Measurements from ENCODE around the gene ANKRD23. TPM values are rescaled to one million over a fixed set of nuclear protein-coding genes. Genes with fewer than 3 reads are reported as not detected.

The ANKRD23 gene
- total and polyA plus RNA-seq, 2 of the 4 experiments (the other 2 are of a cell fraction), result 0.54 to 1.5 TPM

- Histone ChIP-seq H2AFZ (replicated peaks; ENCODE audit: low read length, poor library complexity) (no peak overlapping the region), H4K91ac (ENCODE audit: insufficient read depth, low read depth, low read length) (no peak overlapping the region), H3K4me3 (ENCODE audit: insufficient read depth, low read depth, low read length) (no peak overlapping the region), H3K9me1 (ENCODE audit: insufficient read depth, low read length) (peaks cover 17% of the 10 kb centered on the region; the same call in 1 of the 2 replicates), H3K9me3 (ENCODE audit: control insufficient read depth, insufficient read depth, low read length) (no peaks in the 10 kb centered on the region), H3K18ac (ENCODE audit: low read depth, low read length) (no peak overlapping the region), H2AK5ac (ENCODE audit: low read depth, low read length) (no peak overlapping the region), H3K4ac (ENCODE audit: low read depth, low read length) (no peak overlapping the region), H2AK9ac (replicated peaks; ENCODE audit: low read depth, low read length, poor library complexity) (no peak overlapping the region), H3K4me2 (ENCODE audit: low read depth, low read length) (no peak overlapping the region), H4K5ac (ENCODE audit: low read depth, low read length) (no peak overlapping the region), H2BK20ac (ENCODE audit: low read depth, low read length) (no peak overlapping the region), H3K23ac (ENCODE audit: low read depth, low read length) (no peak overlapping the region), H3K36me3 (ENCODE audit: control insufficient read depth, insufficient read depth, low read length) (peaks cover 29% of the 10 kb centered on the region), H4K20me1 (ENCODE audit: insufficient read depth, low read length) (peaks cover 9% of the 10 kb centered on the region; the same call in 1 of the 2 replicates), H3K27ac (ENCODE audit: insufficient read depth, low read length) (no peak overlapping the region), H3K9ac (ENCODE audit: low read depth, low read length) (no peak overlapping the region), H3K56ac (ENCODE audit: extremely low read depth, insufficient read depth, low read length) (no peak overlapping the region), H3K14ac (replicated peaks; ENCODE audit: low read depth, low read length) (no peak overlapping the region), H2BK15ac (ENCODE audit: low read depth, low read length) (no peak overlapping the region), H4K8ac (ENCODE audit: low read depth in 2 of 2, low read length in 2 of 2) (no peak overlapping the region), H2BK5ac (ENCODE audit: low read depth, low read length, poor library complexity, severe bottlenecking) (no peak overlapping the region), H3K27me3 (ENCODE audit: control insufficient read depth, insufficient read depth, low read length) (no peaks in the 10 kb centered on the region), H2BK120ac (ENCODE audit: low read depth, low read length) (no peak overlapping the region), H3K4me1 (ENCODE audit: control insufficient read depth, insufficient read depth, low read length) (peaks cover 13% of the 10 kb centered on the region; the same call in 1 of the 2 replicates), H3K79me1 (ENCODE audit: low read depth in 1 of 2, low read length in 2 of 2) (peaks cover 5 to 12% of the 10 kb centered on the region in 2 experiments; a peak in 3 of 4 replicates)
- TF ChIP-seq RAD21 (IDR thresholded peaks at IDR 0.05; ENCODE audit: low read length), result no peak
- TF ChIP-seq MAFK (IDR thresholded peaks at IDR 0.05; ENCODE audit: low read depth, low read length), result no peak
- TF ChIP-seq SMC3 (IDR thresholded peaks at IDR 0.05; ENCODE audit: low read depth, low read length), result no peak
- TF ChIP-seq BHLHE40 (IDR thresholded peaks at IDR 0.05; ENCODE audit: low read depth, low read length), result no peak
- TF ChIP-seq USF2 (IDR thresholded peaks at IDR 0.05; ENCODE audit: low read depth, low read length), result no peak
- no peak for TF ChIP-seq RCOR1 (IDR thresholded peaks at IDR 0.05; ENCODE audit: insufficient replicate concordance, low read length)
- TF ChIP-seq RFX5 (IDR thresholded peaks at IDR 0.05; ENCODE audit: low read depth, low read length), result no peak
- TF ChIP-seq ELK1 (IDR thresholded peaks at IDR 0.05; ENCODE audit: borderline replicate concordance, low read depth, low read length), result no peak
- no peak for TF ChIP-seq NFE2L2 (IDR thresholded peaks at IDR 0.05; ENCODE audit: low read depth, low read length)
- no peak for TF ChIP-seq CHD1 (IDR thresholded peaks at IDR 0.05; ENCODE audit: low read depth, low read length)
- no peak for TF ChIP-seq FOS (IDR thresholded peaks at IDR 0.05; ENCODE audit: low read depth, low read length)
- no peak for TF ChIP-seq MAZ (IDR thresholded peaks at IDR 0.05; ENCODE audit: borderline replicate concordance, low read depth, low read length)
- TF ChIP-seq MXI1 (IDR thresholded peaks at IDR 0.05; ENCODE audit: borderline replicate concordance, low read depth, low read length), result no peak
- TF ChIP-seq, protein P1, sequence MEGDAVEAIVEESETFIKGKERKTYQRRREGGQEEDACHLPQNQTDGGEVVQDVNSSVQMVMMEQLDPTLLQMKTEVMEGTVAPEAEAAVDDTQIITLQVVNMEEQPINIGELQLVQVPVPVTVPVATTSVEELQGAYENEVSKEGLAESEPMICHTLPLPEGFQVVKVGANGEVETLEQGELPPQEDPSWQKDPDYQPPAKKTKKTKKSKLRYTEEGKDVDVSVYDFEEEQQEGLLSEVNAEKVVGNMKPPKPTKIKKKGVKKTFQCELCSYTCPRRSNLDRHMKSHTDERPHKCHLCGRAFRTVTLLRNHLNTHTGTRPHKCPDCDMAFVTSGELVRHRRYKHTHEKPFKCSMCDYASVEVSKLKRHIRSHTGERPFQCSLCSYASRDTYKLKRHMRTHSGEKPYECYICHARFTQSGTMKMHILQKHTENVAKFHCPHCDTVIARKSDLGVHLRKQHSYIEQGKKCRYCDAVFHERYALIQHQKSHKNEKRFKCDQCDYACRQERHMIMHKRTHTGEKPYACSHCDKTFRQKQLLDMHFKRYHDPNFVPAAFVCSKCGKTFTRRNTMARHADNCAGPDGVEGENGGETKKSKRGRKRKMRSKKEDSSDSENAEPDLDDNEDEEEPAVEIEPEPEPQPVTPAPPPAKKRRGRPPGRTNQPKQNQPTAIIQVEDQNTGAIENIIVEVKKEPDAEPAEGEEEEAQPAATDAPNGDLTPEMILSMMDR (conservative IDR thresholded peaks at IDR 0.05; ENCODE audit: low read depth, low read length), result no peak
- no peak for TF ChIP-seq CEBPB (IDR thresholded peaks at IDR 0.05; ENCODE audit: low read depth, low read length)
- TF ChIP-seq POLR2A (IDR thresholded peaks at IDR 0.05; ENCODE audit: low read depth, low read length), result no peak
- intact Hi-C loops (cut with micrococcal nuclease), result no loop called here
- BruUV-seq (replicated peaks), result no TSS peak
- ChIA-PET CTCF (no interaction called here), POLR2A (ENCODE audit: unreplicated experiment) (no interaction called here)
- dilution Hi-C loops (cut with HindIII; ENCODE audit: low sequenced_read_pairs, unreplicated experiment), result no loop called here
- in situ Hi-C loops (cut with MboI; ENCODE audit: low sequenced_read_pairs), result no loop called here
- DNase-seq, result no peak
- no peak for ATAC-seq (ENCODE audit: low read depth)
- 94% methylated on average over 7 of the region's 13 CpGs; no CpG with 5 or more reads in 1 of the 2 experiments for WGBS, 2 experiments (ENCODE audit: extremely low coverage in 2 of 2, insufficient read length in 1 of 2)
Observed at GRCh38 chr2:96828874-96829273, 14.9 kb downstream of the ANKRD23 start.

Data from IMR-90 (cell line).